Prostate gland (tissue), 2 donors: ENCODE measurements around the gene PTDSS2.

Experiments used
- POLR2A ChIP-seq: fragments of 450-650 bp; IDR thresholded peaks from one replicate; pipeline ENCODE4 v1.6.1; 2016; ENCODE audit warnings: antibody characterized with exemption, mild to moderate bottlenecking
- TF ChIP-seq, protein P1 (sequence below), 4 experiments: fragments of 200-600 bp in 2 of 4; fragments of 450-650 bp in 2 of 4; sonication (generic) in 2 of 4; IDR thresholded peaks; 1 replicate in 3 of 4; 2 replicates in 1 of 4; pipeline ENCODE4 v1.5.1; 2016 to 2019; ENCODE audit warnings: antibody characterized with exemption in 4 of 4, mild to moderate bottlenecking in 2 of 4, moderate library complexity in 2 of 4

GRCh38 chr11:501683-502287 is 51.7 kb downstream of the PTDSS2 start:
- TF ChIP-seq, protein P1, sequence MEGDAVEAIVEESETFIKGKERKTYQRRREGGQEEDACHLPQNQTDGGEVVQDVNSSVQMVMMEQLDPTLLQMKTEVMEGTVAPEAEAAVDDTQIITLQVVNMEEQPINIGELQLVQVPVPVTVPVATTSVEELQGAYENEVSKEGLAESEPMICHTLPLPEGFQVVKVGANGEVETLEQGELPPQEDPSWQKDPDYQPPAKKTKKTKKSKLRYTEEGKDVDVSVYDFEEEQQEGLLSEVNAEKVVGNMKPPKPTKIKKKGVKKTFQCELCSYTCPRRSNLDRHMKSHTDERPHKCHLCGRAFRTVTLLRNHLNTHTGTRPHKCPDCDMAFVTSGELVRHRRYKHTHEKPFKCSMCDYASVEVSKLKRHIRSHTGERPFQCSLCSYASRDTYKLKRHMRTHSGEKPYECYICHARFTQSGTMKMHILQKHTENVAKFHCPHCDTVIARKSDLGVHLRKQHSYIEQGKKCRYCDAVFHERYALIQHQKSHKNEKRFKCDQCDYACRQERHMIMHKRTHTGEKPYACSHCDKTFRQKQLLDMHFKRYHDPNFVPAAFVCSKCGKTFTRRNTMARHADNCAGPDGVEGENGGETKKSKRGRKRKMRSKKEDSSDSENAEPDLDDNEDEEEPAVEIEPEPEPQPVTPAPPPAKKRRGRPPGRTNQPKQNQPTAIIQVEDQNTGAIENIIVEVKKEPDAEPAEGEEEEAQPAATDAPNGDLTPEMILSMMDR (IDR thresholded peaks at IDR 0.05): no peak
- no peak for TF ChIP-seq POLR2A
